ENCODE results near the gene RAET1L.

DNA sequence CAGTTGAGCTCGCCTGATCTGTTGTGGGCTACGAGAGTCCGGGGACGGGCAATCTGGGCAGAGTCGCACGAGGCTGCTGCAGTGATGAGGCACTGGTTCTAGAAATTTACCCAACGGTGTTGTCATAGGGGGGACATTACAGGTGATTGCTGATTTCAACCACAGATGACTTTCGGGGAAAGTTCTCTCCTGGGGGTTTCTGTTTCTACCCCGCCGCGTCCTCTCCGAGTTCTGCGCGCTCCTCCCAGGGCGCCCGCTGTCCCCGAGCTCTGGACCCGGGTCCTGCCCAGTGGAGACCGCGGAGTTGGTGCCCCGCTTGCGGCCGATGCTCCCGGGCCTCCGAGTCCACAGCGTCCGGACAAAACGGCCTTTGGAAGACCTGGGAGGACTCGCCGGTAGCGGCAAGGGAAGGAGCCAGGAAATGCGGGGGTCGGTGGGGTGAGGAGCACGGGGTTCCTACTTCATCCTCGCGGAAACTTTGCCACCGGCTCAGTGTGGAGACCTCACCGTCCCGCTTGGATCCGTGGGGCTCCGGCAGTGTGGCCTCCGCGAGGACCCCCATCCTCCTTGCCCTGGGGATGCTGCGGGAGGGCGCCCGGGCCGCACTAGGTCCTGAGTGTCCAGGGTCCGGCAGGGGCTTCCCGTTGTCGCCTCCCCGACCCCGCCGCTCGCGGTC is 12.3 kb upstream of the RAET1L start:
- no peak for TF ChIP-seq POLR2A (IDR thresholded peaks at IDR 0.05)
- TF ChIP-seq, protein P1, sequence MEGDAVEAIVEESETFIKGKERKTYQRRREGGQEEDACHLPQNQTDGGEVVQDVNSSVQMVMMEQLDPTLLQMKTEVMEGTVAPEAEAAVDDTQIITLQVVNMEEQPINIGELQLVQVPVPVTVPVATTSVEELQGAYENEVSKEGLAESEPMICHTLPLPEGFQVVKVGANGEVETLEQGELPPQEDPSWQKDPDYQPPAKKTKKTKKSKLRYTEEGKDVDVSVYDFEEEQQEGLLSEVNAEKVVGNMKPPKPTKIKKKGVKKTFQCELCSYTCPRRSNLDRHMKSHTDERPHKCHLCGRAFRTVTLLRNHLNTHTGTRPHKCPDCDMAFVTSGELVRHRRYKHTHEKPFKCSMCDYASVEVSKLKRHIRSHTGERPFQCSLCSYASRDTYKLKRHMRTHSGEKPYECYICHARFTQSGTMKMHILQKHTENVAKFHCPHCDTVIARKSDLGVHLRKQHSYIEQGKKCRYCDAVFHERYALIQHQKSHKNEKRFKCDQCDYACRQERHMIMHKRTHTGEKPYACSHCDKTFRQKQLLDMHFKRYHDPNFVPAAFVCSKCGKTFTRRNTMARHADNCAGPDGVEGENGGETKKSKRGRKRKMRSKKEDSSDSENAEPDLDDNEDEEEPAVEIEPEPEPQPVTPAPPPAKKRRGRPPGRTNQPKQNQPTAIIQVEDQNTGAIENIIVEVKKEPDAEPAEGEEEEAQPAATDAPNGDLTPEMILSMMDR (IDR thresholded peaks at IDR 0.05) = no peak

All from adrenal gland (tissue), 5 donors.